ENCODE data around the gene ST6GALNAC3.
A peak's percentile ranks its signal among the peaks of the same experiment; 100 is the strongest.

Gene ST6GALNAC3

GRCh38 chr1:76146184-76146583 is 71.6 kb downstream of the ST6GALNAC3 start:
- H3K27ac ChIP-seq (ENCODE audit: low read length): no peak overlapping the region
- no peaks in the 10 kb centered on the region for H3K27me3 ChIP-seq (ENCODE audit: insufficient read depth, low read length)
- no peak overlapping the region for H3K9ac ChIP-seq (ENCODE audit: low read depth, low read length)
- H3K36me3 ChIP-seq (ENCODE audit: insufficient read depth, low read depth, low read length): no peaks in the 10 kb centered on the region
- no peaks in the 10 kb centered on the region for H3K9me3 ChIP-seq (ENCODE audit: insufficient read depth, low read depth, low read length)
- peaks cover 7% of the 10 kb centered on the region; the same call in 1 of the 2 replicates for H3K4me1 ChIP-seq (ENCODE audit: insufficient read depth, low read length)
- no peak overlapping the region for H3K4me3 ChIP-seq (ENCODE audit: low read length)

GRCh38 chr1:76147917-76148316 is 73.4 kb downstream of the ST6GALNAC3 start:
- Histone ChIP-seq H3K4me3 (ENCODE audit: low read length) (no peak overlapping the region), H3K4me1 (ENCODE audit: insufficient read depth, low read length) (no peaks in the 10 kb centered on the region), H3K27me3 (ENCODE audit: insufficient read depth, low read length) (no peaks in the 10 kb centered on the region), H3K9me3 (ENCODE audit: insufficient read depth, low read depth, low read length) (no peaks in the 10 kb centered on the region), H3K9ac (ENCODE audit: low read depth, low read length) (no peak overlapping the region), H3K27ac (ENCODE audit: low read length) (no peak overlapping the region), H3K36me3 (ENCODE audit: insufficient read depth, low read depth, low read length) (no peaks in the 10 kb centered on the region)

- Histone ChIP-seq H3K27me3 (ENCODE audit: insufficient read depth, low read length) (no peaks in the 10 kb centered on the region), H3K9ac (ENCODE audit: low read depth, low read length) (no peak overlapping the region), H3K4me1 (ENCODE audit: insufficient read depth, low read length) (no peaks in the 10 kb centered on the region), H3K9me3 (ENCODE audit: insufficient read depth, low read depth, low read length) (no peaks in the 10 kb centered on the region), H3K27ac (ENCODE audit: low read length) (no peak overlapping the region), H3K4me3 (ENCODE audit: low read length) (no peak overlapping the region), H3K36me3 (ENCODE audit: insufficient read depth, low read depth, low read length) (no peaks in the 10 kb centered on the region)
Observed at GRCh38 chr1:76148460-76148859, 73.9 kb downstream of the ST6GALNAC3 start.

GRCh38 chr1:76153841-76154205 is 79.3 kb downstream of the ST6GALNAC3 start:
- H3K4me3 ChIP-seq (ENCODE audit: low read length): no peak overlapping the region
- peaks cover 7% of the 10 kb centered on the region; the same call in 1 of the 2 replicates for H3K4me1 ChIP-seq (ENCODE audit: insufficient read depth, low read length)
- no peaks in the 10 kb centered on the region for H3K36me3 ChIP-seq (ENCODE audit: insufficient read depth, low read depth, low read length)
- no peak overlapping the region for H3K9ac ChIP-seq (ENCODE audit: low read depth, low read length)
- H3K9me3 ChIP-seq (ENCODE audit: insufficient read depth, low read depth, low read length): no peaks in the 10 kb centered on the region
- H3K27ac ChIP-seq (ENCODE audit: low read length): no peak overlapping the region
- H3K27me3 ChIP-seq (ENCODE audit: insufficient read depth, low read length): no peaks in the 10 kb centered on the region

GRCh38 chr1:76154206-76154956 is 79.8 kb downstream of the ST6GALNAC3 start:
- Histone ChIP-seq H3K9ac (ENCODE audit: low read depth, low read length) (peak overlapping the region; percentile 29; the same call in 1 of the 2 replicates), H3K36me3 (ENCODE audit: insufficient read depth, low read depth, low read length) (no peaks in the 10 kb centered on the region), H3K4me1 (ENCODE audit: insufficient read depth, low read length) (peaks cover 7% of the 10 kb centered on the region; the same call in 1 of the 2 replicates), H3K27me3 (ENCODE audit: insufficient read depth, low read length) (no peaks in the 10 kb centered on the region), H3K9me3 (ENCODE audit: insufficient read depth, low read depth, low read length) (no peaks in the 10 kb centered on the region), H3K4me3 (ENCODE audit: low read length) (peak overlapping the region; percentile 28; the same call in 1 of the 2 replicates), H3K27ac (ENCODE audit: low read length) (no peak overlapping the region)

GRCh38 chr1:76156987-76157386 is 82.4 kb downstream of the ST6GALNAC3 start:
- Histone ChIP-seq H3K4me3 (ENCODE audit: low read length) (no peak overlapping the region), H3K9ac (ENCODE audit: low read depth, low read length) (no peak overlapping the region), H3K36me3 (ENCODE audit: insufficient read depth, low read depth, low read length) (no peaks in the 10 kb centered on the region), H3K27ac (ENCODE audit: low read length) (no peak overlapping the region), H3K4me1 (ENCODE audit: insufficient read depth, low read length) (peaks cover 7% of the 10 kb centered on the region; the same call in 1 of the 2 replicates), H3K9me3 (ENCODE audit: insufficient read depth, low read depth, low read length) (no peaks in the 10 kb centered on the region), H3K27me3 (ENCODE audit: insufficient read depth, low read length) (no peaks in the 10 kb centered on the region)

- Histone ChIP-seq H3K4me1 (ENCODE audit: insufficient read depth, low read length) (peaks cover 7% of the 10 kb centered on the region; the same call in 1 of the 2 replicates), H3K9me3 (ENCODE audit: insufficient read depth, low read depth, low read length) (no peaks in the 10 kb centered on the region), H3K36me3 (ENCODE audit: insufficient read depth, low read depth, low read length) (no peaks in the 10 kb centered on the region), H3K9ac (ENCODE audit: low read depth, low read length) (no peak overlapping the region), H3K4me3 (ENCODE audit: low read length) (no peak overlapping the region), H3K27ac (ENCODE audit: low read length) (no peak overlapping the region), H3K27me3 (ENCODE audit: insufficient read depth, low read length) (no peaks in the 10 kb centered on the region)
Observed at GRCh38 chr1:76158126-76158525, 83.6 kb downstream of the ST6GALNAC3 start.

GRCh38 chr1:76160225-76160624 is 85.7 kb downstream of the ST6GALNAC3 start:
- H3K9me3 ChIP-seq (ENCODE audit: insufficient read depth, low read depth, low read length): no peaks in the 10 kb centered on the region
- no peaks in the 10 kb centered on the region for H3K27me3 ChIP-seq (ENCODE audit: insufficient read depth, low read length)
- no peak overlapping the region for H3K9ac ChIP-seq (ENCODE audit: low read depth, low read length)
- H3K36me3 ChIP-seq (ENCODE audit: insufficient read depth, low read depth, low read length): no peaks in the 10 kb centered on the region
- no peak overlapping the region for H3K4me3 ChIP-seq (ENCODE audit: low read length)
- no peaks in the 10 kb centered on the region for H3K4me1 ChIP-seq (ENCODE audit: insufficient read depth, low read length)
- H3K27ac ChIP-seq (ENCODE audit: low read length): no peak overlapping the region

- no peak overlapping the region for H3K4me3 ChIP-seq (ENCODE audit: low read length)
- H3K27me3 ChIP-seq (ENCODE audit: insufficient read depth, low read length): no peaks in the 10 kb centered on the region
- no peaks in the 10 kb centered on the region for H3K36me3 ChIP-seq (ENCODE audit: insufficient read depth, low read depth, low read length)
- no peak overlapping the region for H3K27ac ChIP-seq (ENCODE audit: low read length)
- no peaks in the 10 kb centered on the region for H3K9me3 ChIP-seq (ENCODE audit: insufficient read depth, low read depth, low read length)
- H3K9ac ChIP-seq (ENCODE audit: low read depth, low read length): no peak overlapping the region
- H3K4me1 ChIP-seq (ENCODE audit: insufficient read depth, low read length): no peaks in the 10 kb centered on the region
Observed at GRCh38 chr1:76161451-76161850, 86.9 kb downstream of the ST6GALNAC3 start.

- no peak overlapping the region for H3K4me3 ChIP-seq (ENCODE audit: low read length)
- H3K9me3 ChIP-seq (ENCODE audit: insufficient read depth, low read depth, low read length): no peaks in the 10 kb centered on the region
Observed at GRCh38 chr1:76162254-76162653, 87.7 kb downstream of the ST6GALNAC3 start.

GRCh38 chr1:76164165-76164564 is 89.6 kb downstream of the ST6GALNAC3 start:
- no peaks in the 10 kb centered on the region for H3K4me1 ChIP-seq (ENCODE audit: insufficient read depth, low read length)
- H3K4me3 ChIP-seq (ENCODE audit: low read length): no peak overlapping the region
- no peak overlapping the region for H3K27ac ChIP-seq (ENCODE audit: low read length)
- H3K27me3 ChIP-seq (ENCODE audit: insufficient read depth, low read length): no peaks in the 10 kb centered on the region
- no peak overlapping the region for H3K9ac ChIP-seq (ENCODE audit: low read depth, low read length)
- H3K9me3 ChIP-seq (ENCODE audit: insufficient read depth, low read depth, low read length): no peaks in the 10 kb centered on the region
- no peaks in the 10 kb centered on the region for H3K36me3 ChIP-seq (ENCODE audit: insufficient read depth, low read depth, low read length)

More at GRCh38 chr1:76162254-76162653, 87.7 kb downstream of the ST6GALNAC3 start:
- no peak overlapping the region for H3K27ac ChIP-seq (ENCODE audit: low read length)
- H3K36me3 ChIP-seq (ENCODE audit: insufficient read depth, low read depth, low read length): no peaks in the 10 kb centered on the region
- H3K27me3 ChIP-seq (ENCODE audit: insufficient read depth, low read length): no peaks in the 10 kb centered on the region
- H3K4me1 ChIP-seq (ENCODE audit: insufficient read depth, low read length): no peaks in the 10 kb centered on the region
- no peak overlapping the region for H3K9ac ChIP-seq (ENCODE audit: low read depth, low read length)

- H3K27me3 ChIP-seq (ENCODE audit: insufficient read depth, low read length): no peaks in the 10 kb centered on the region
- no peak overlapping the region for H3K9ac ChIP-seq (ENCODE audit: low read depth, low read length)
- no peak overlapping the region for H3K27ac ChIP-seq (ENCODE audit: low read length)
- no peaks in the 10 kb centered on the region for H3K4me1 ChIP-seq (ENCODE audit: insufficient read depth, low read length)
- H3K4me3 ChIP-seq (ENCODE audit: low read length): no peak overlapping the region
- no peaks in the 10 kb centered on the region for H3K9me3 ChIP-seq (ENCODE audit: insufficient read depth, low read depth, low read length)
- no peaks in the 10 kb centered on the region for H3K36me3 ChIP-seq (ENCODE audit: insufficient read depth, low read depth, low read length)
Observed at GRCh38 chr1:76170084-76170483, 95.5 kb downstream of the ST6GALNAC3 start.
